Stimulated activated CD4-positive, alpha-beta T cell treated with anti-CD3 and anti-CD28 coated beads, Interleukin-1b, Interleukin-23, amount 100 ng/mL, for 24 hours (primary cell): Measurements from ENCODE around the gene CCDC33.

Experiments
- DNase-seq, 4 experiments: peaks; one replicate each; pipeline ENCODE4 v3.0.0-alpha.2; 2020; ENCODE audit warnings: low read depth in 4 of 4, low spot score in 1 of 4

CCDC33 gene

GRCh38 chr15:74208901-74209559, 27.1 kb upstream of the CCDC33 start:
- no peak for DNase-seq

- no peak for DNase-seq
These were observed 26.6 kb upstream of the CCDC33 start for GRCh38 chr15:74209560-74209958.

- no peak for DNase-seq
These were observed 26.0 kb upstream of the CCDC33 start for GRCh38 chr15:74209997-74210671.

GRCh38 chr15:74210729-74211128, 25.4 kb upstream of the CCDC33 start:
- DNase-seq: no peak

- no peak for DNase-seq
These were observed 24.5 kb upstream of the CCDC33 start for GRCh38 chr15:74211656-74212055.

GRCh38 chr15:74212494-74212893, 23.6 kb upstream of the CCDC33 start:
- no peak for DNase-seq

- no peak for DNase-seq
These were observed 22.3 kb upstream of the CCDC33 start for GRCh38 chr15:74213858-74214284.

GRCh38 chr15:74214324-74215021, 21.7 kb upstream of the CCDC33 start:
- no peak for DNase-seq

- DNase-seq: no peak
These were observed 20.2 kb upstream of the CCDC33 start for GRCh38 chr15:74215958-74216357.

GRCh38 chr15:74216949-74217348, 19.2 kb upstream of the CCDC33 start:
- no peak for DNase-seq

- no peak for DNase-seq
These were observed 17.9 kb upstream of the CCDC33 start for GRCh38 chr15:74217907-74218885.

- no peak for DNase-seq
These were observed 15.5 kb upstream of the CCDC33 start for GRCh38 chr15:74220475-74221248.

- DNase-seq: no peak
These were observed 14.5 kb upstream of the CCDC33 start for GRCh38 chr15:74221399-74222239.

GRCh38 chr15:74222240-74223119, 13.6 kb upstream of the CCDC33 start:
- no peak for DNase-seq

- DNase-seq: no peak
These were observed 10.2 kb upstream of the CCDC33 start for GRCh38 chr15:74225928-74226327.

- DNase-seq: no peak
These were observed 9.2 kb upstream of the CCDC33 start for GRCh38 chr15:74226761-74227540.

- no peak for DNase-seq
These were observed 8.0 kb upstream of the CCDC33 start for GRCh38 chr15:74227968-74228722.
